K562 (cell line): ENCODE data around the gene NAT10. TPM values are rescaled to one million over a fixed set of nuclear protein-coding genes. Genes with fewer than 3 reads are reported as not detected.

Source experiments
- ARID1B ChIP-seq: fragments of 450-650 bp; IDR thresholded peaks from 2 replicates; pipeline ENCODE4 v1.6.1; 2016; ENCODE audit warnings: antibody characterized with exemption, mild to moderate bottlenecking, inconsistent platforms
- CC2D1A ChIP-seq: fragments of 450-650 bp; IDR thresholded peaks from 2 replicates; pipeline ENCODE4 v1.6.1; 2017; ENCODE audit warnings: mild to moderate bottlenecking
- CHD4 ChIP-seq: fragments of 200-600 bp; sonication (generic); IDR thresholded peaks from 3 replicates; pipeline ENCODE4 v1.6.1; 2012; ENCODE audit warnings: low read depth, mild to moderate bottlenecking, mixed read lengths, low read length, inconsistent platforms; ENCODE audit not compliant: insufficient read depth, insufficient replicate concordance, poor library complexity, severe bottlenecking
- CREB1 ChIP-seq, 2 experiments: sonication (generic) in 1 of 2; formaldehyde crosslinking in 1 of 2; IDR thresholded peaks; 2 replicates each; pipeline versions ENCODE4 v1.6.1 to v1.8.0; 2012 to 2022; ENCODE audit warnings: inconsistent platforms in 1 of 2, mild to moderate bottlenecking in 1 of 2, missing genetic modification reagents in 1 of 2, moderate library complexity in 1 of 2
- DNMT1 ChIP-seq: fragments of 450-650 bp; IDR thresholded peaks from 2 replicates; pipeline ENCODE4 v1.6.1; 2016; ENCODE audit warnings: antibody characterized with exemption, mild to moderate bottlenecking
- FOSL1 ChIP-seq: fragments of 200-800 bp; sonication (Bioruptor generic); conservative IDR thresholded peaks from 2 replicates; pipeline ENCODE4 v1.6.1; 2016; ENCODE audit warnings: missing genetic modification characterization, missing compliant biosample characterization
- FOXK2 ChIP-seq, 2 experiments: fragments of 450-650 bp; IDR thresholded peaks in 1 of 2; conservative IDR thresholded peaks in 1 of 2; 2 replicates each; pipeline ENCODE4 v1.6.1; 2016; ENCODE audit warnings: low read depth in 2 of 2, mild to moderate bottlenecking in 1 of 2
- FOXM1 ChIP-seq, 2 experiments: fragments of 450-650 bp in 1 of 2; sonication (generic) in 1 of 2; formaldehyde crosslinking in 1 of 2; IDR thresholded peaks; 2 replicates each; pipeline versions ENCODE4 v1.6.1 to v1.9.0; 2017 to 2022; ENCODE audit warnings: low read depth in 2 of 2, mild to moderate bottlenecking in 2 of 2, missing genetic modification reagents in 1 of 2, moderate library complexity in 1 of 2
- GATAD2B ChIP-seq: fragments of 450-650 bp; IDR thresholded peaks from 2 replicates; pipeline ENCODE4 v1.6.1; 2017; ENCODE audit warnings: mild to moderate bottlenecking, borderline replicate concordance
- NEUROD1 ChIP-seq: fragments of 150-350 bp; IDR thresholded peaks from 2 replicates; pipeline ENCODE4 v1.6.1; 2014; ENCODE audit warnings: borderline replicate concordance, low read length, low read depth; ENCODE audit not compliant: partially characterized antibody
- POLR2G ChIP-seq: fragments of 200-400 bp; formaldehyde crosslinking; IDR thresholded peaks from 2 replicates; pipeline ENCODE4 v1.6.1; 2017; ENCODE audit warnings: low read depth, mild to moderate bottlenecking, antibody characterized with exemption, low read length, moderate library complexity
- SMAD1 ChIP-seq: fragments of 150-350 bp; IDR thresholded peaks from 2 replicates; pipeline ENCODE4 v1.6.1; 2014; ENCODE audit warnings: low read length, low read depth; ENCODE audit not compliant: partially characterized antibody
- SMAD4 ChIP-seq: fragments of 250-450 bp; sonication (Bioruptor Pico); conservative IDR thresholded peaks from 2 replicates; pipeline ENCODE4 v1.8.0; 2021; ENCODE audit warnings: inconsistent platforms, mild to moderate bottlenecking, moderate library complexity
- SP2 ChIP-seq: IDR thresholded peaks from 2 replicates; pipeline ENCODE4 v1.6.1; 2011; ENCODE audit warnings: mild to moderate bottlenecking, low read depth, low read length, moderate library complexity; ENCODE audit not compliant: poor library complexity, severe bottlenecking; ENCODE audit errors: extremely low read depth
- TAL1 ChIP-seq: fragments of 450-650 bp; IDR thresholded peaks from 2 replicates; pipeline ENCODE4 v1.6.1; 2016; ENCODE audit warnings: mild to moderate bottlenecking
- TBP ChIP-seq: optimal IDR thresholded peaks from 2 replicates; pipeline ENCODE3; 2011; ENCODE audit warnings: low read depth, low read length, improper control_type of control experiment
- TEAD1 ChIP-seq, 2 experiments: fragments of 450-650 bp in 1 of 2; sonication (generic) in 1 of 2; formaldehyde crosslinking; IDR thresholded peaks; 2 replicates each; pipeline versions ENCODE4 v1.4.0 to v1.8.0; 2020 to 2022; ENCODE audit warnings: mild to moderate bottlenecking in 2 of 2, missing genetic modification reagents in 1 of 2
- U2AF1 ChIP-seq: fragments of 200-400 bp; formaldehyde crosslinking; optimal IDR thresholded peaks from 2 replicates; pipeline ENCODE3; 2017; ENCODE audit warnings: mild to moderate bottlenecking, low read depth, low read length, moderate library complexity
- ZBTB8A ChIP-seq: fragments of 450-650 bp; IDR thresholded peaks from 2 replicates; pipeline ENCODE4 v1.6.1; 2018; ENCODE audit warnings: mild to moderate bottlenecking, moderate library complexity; ENCODE audit not compliant: partially characterized antibody
- ZEB2 ChIP-seq: fragments of 450-650 bp; IDR thresholded peaks from 2 replicates; pipeline ENCODE4 v1.6.1; 2016
- ZNF316 ChIP-seq: fragments of 450-650 bp; IDR thresholded peaks from 2 replicates; pipeline ENCODE4 v1.6.1; 2016
- polyA plus RNA-seq, 8 experiments: library from polyadenylated mRNA; depleted of rRNA in 4 of 8; stranded (reverse) in 5 of 8; unstranded in 3 of 8; fragments of >200 nt; fragmentation: Nextera tagmentation in 2 of 8; fragmentation: Illumina TruSeq in 1 of 8; extraction: Ambion mirVana in 2 of 8; extraction: Trizol in 1 of 8; gene quantifications; 2 replicates each; pipeline versions ENCODE4 v1.2.1 to v1.2.3, GENCODE V29; 2011 to 2014; ENCODE audit warnings: inconsistent platforms in 1 of 8, missing spikeins in 1 of 8
- total RNA-seq, 7 experiments: library from RNA; depleted of rRNA in 6 of 7; stranded (reverse); fragments of >200 nt in 6 of 7; fragmentation: Illumina TruSeq in 2 of 7; extraction: Trizol in 2 of 7; gene quantifications; 2 replicates each; pipeline versions ENCODE4 v1.2.1 to v1.2.3, GENCODE V29; 2011 to 2021; ENCODE audit warnings: low replicate concordance in 1 of 7
- TF ChIP-seq, protein P1 (sequence below): fragments of 450-650 bp; formaldehyde crosslinking; IDR thresholded peaks from 2 replicates; pipeline ENCODE4 v1.4.0; 2020; ENCODE audit warnings: mild to moderate bottlenecking
- TF ChIP-seq, protein P2 (sequence below): sonication (generic); formaldehyde crosslinking; IDR thresholded peaks from 2 replicates; pipeline ENCODE4 v1.8.0; 2022; ENCODE audit warnings: missing genetic modification reagents, mild to moderate bottlenecking, borderline replicate concordance
- TF ChIP-seq, protein P3 (sequence below): sonication (generic); formaldehyde crosslinking; IDR thresholded peaks from 2 replicates; pipeline ENCODE4 v1.9.0; 2022; ENCODE audit warnings: mild to moderate bottlenecking, missing genetic modification reagents
- TF ChIP-seq, protein P4 (sequence below): fragments of 250-450 bp; sonication (Bioruptor Pico); IDR thresholded peaks from 2 replicates; pipeline ENCODE4 v1.8.0; 2022; ENCODE audit warnings: inconsistent platforms, mild to moderate bottlenecking, moderate library complexity, borderline replicate concordance

Gene NAT10
- total and polyA plus RNA-seq, 9 of the 15 experiments (the other 6 are each of a cell fraction or from before 2014, with no cell fraction given): 55.4 to 125 (median 86.3) TPM

DNA sequence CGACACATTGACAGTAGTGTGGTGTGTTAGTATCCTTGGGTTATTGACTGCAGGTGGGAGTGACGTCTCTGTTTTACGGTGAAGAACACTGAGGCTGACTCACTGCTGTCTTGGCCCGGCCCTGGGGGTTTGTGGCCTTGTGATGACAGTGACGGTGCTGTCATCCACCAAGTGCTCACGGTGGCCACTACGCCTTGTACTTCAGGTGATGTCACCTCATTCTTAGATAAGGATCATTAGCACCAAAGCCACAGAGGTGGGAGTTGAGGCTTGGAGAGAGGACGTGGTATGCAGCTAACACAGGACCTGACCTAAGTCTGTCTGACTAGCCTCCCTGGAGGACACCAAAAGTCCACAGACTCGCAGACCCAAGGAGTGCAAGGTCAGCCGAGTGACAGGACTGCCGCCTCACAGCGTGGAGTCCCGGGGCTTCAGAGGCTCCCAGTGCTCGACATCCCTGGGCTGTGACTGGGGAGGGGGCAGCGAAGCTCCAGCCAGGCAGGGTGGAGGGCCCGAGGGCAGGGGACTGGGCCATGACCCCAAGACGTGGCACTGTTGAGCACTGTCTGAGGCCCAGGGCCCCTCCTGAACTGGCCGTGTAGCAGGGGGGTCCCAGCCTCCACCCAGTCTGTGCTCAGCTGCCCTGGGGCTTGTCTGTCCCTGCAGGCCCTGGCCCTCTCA, 56.5 kb downstream of the NAT10 start (continued):
- TF ChIP-seq, protein P1, sequence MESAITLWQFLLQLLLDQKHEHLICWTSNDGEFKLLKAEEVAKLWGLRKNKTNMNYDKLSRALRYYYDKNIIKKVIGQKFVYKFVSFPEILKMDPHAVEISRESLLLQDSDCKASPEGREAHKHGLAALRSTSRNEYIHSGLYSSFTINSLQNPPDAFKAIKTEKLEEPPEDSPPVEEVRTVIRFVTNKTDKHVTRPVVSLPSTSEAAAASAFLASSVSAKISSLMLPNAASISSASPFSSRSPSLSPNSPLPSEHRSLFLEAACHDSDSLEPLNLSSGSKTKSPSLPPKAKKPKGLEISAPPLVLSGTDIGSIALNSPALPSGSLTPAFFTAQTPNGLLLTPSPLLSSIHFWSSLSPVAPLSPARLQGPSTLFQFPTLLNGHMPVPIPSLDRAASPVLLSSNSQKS (CRISPR knock-in tag): no peak
- no peak for TF ChIP-seq SP2
- no peak for TF ChIP-seq GATAD2B
- TF ChIP-seq, protein P2, sequence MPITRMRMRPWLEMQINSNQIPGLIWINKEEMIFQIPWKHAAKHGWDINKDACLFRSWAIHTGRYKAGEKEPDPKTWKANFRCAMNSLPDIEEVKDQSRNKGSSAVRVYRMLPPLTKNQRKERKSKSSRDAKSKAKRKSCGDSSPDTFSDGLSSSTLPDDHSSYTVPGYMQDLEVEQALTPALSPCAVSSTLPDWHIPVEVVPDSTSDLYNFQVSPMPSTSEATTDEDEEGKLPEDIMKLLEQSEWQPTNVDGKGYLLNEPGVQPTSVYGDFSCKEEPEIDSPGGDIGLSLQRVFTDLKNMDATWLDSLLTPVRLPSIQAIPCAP (CRISPR knock-in tag): no peak
- TF ChIP-seq, protein P3, sequence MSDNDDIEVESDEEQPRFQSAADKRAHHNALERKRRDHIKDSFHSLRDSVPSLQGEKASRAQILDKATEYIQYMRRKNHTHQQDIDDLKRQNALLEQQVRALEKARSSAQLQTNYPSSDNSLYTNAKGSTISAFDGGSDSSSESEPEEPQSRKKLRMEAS (CRISPR knock-in tag): peak; percentile 14; the same call in 1 of the 2 replicates
- no peak for TF ChIP-seq CHD4
- no peak for TF ChIP-seq FOXK2 (conservative IDR thresholded peaks at IDR 0.05 in 1 of 2, IDR thresholded peaks at IDR 0.05 in 1 of 2; ENCODE audit: low read depth in 2 of 2)
- no peak for TF ChIP-seq NEUROD1
- TF ChIP-seq TBP: no peak
- TF ChIP-seq U2AF1: no peak
- TF ChIP-seq SMAD4 (CRISPR knock-in tag): 0 out of 2 replicates have a peak, but pooled peaks have one; percentile 30
- TF ChIP-seq TEAD1 (CRISPR knock-in tag; IDR thresholded peaks at IDR 0.05): peak in 1 of 2 experiments; percentile 39; a peak in 1 of 4 replicates
- no peak for TF ChIP-seq POLR2G
- no peak for TF ChIP-seq TAL1
- TF ChIP-seq ZNF316: no peak
- no peak for TF ChIP-seq DNMT1
- no peak for TF ChIP-seq ZBTB8A
- TF ChIP-seq, protein P4, sequence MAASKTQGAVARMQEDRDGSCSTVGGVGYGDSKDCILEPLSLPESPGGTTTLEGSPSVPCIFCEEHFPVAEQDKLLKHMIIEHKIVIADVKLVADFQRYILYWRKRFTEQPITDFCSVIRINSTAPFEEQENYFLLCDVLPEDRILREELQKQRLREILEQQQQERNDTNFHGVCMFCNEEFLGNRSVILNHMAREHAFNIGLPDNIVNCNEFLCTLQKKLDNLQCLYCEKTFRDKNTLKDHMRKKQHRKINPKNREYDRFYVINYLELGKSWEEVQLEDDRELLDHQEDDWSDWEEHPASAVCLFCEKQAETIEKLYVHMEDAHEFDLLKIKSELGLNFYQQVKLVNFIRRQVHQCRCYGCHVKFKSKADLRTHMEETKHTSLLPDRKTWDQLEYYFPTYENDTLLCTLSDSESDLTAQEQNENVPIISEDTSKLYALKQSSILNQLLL: no peak
- TF ChIP-seq FOSL1 (tag): peak; percentile 83
- peak; percentile 86 for TF ChIP-seq CREB1 (IDR thresholded peaks at IDR 0.05)
- peak; percentile 79 for TF ChIP-seq CREB1 (CRISPR knock-in tag; IDR thresholded peaks at IDR 0.05)
- TF ChIP-seq SMAD1: no peak
- TF ChIP-seq ZEB2: peak; percentile 94
- TF ChIP-seq ARID1B: peak; percentile 66
- TF ChIP-seq FOXM1 (IDR thresholded peaks at IDR 0.05; ENCODE audit: low read depth): no peak
- TF ChIP-seq FOXM1 (CRISPR knock-in tag; IDR thresholded peaks at IDR 0.05; ENCODE audit: low read depth): no peak
- no peak for TF ChIP-seq CC2D1A
